H9 (cell line): ENCODE data around the gene ZNF224. TPM values are rescaled to one million over a fixed set of nuclear protein-coding genes. Genes with fewer than 3 reads are reported as not detected.

ENCODE experiments used
- DNase-seq: peaks from one replicate; pipeline ENCODE4 v3.0.0-alpha.2; 2017
- H2AFZ ChIP-seq: one replicate; pipeline ENCODE4 v1.6.1; 2013; ENCODE audit warnings: mild to moderate bottlenecking, low read length, control low read depth, moderate library complexity
- H2AK5ac ChIP-seq: 2 replicates; pipeline ENCODE4 v1.6.1; 2013; ENCODE audit warnings: low read length, control low read depth, mixed read lengths; ENCODE audit not compliant: insufficient read length
- H2BK120ac ChIP-seq: one replicate; pipeline ENCODE4 v1.6.1; 2013; ENCODE audit warnings: low read depth, mild to moderate bottlenecking, low read length, control low read depth, inconsistent platforms; ENCODE audit not compliant: poor library complexity, severe bottlenecking
- H2BK12ac ChIP-seq: 2 replicates; pipeline ENCODE4 v1.6.1; 2013; ENCODE audit warnings: low read length, control low read depth, mixed read lengths, low read depth; ENCODE audit not compliant: insufficient read length
- H2BK15ac ChIP-seq: 2 replicates; pipeline ENCODE4 v1.6.1; 2013; ENCODE audit warnings: low read depth, low read length, control low read depth
- H2BK20ac ChIP-seq: one replicate; pipeline ENCODE4 v1.6.1; 2013; ENCODE audit warnings: low read depth, mild to moderate bottlenecking, low read length, control low read depth, inconsistent platforms; ENCODE audit not compliant: poor library complexity, severe bottlenecking
- H2BK5ac ChIP-seq: 2 replicates; pipeline ENCODE4 v1.6.1; 2013; ENCODE audit warnings: low read length, control low read depth, mixed read lengths; ENCODE audit not compliant: insufficient read length
- H3K14ac ChIP-seq: 2 replicates; pipeline ENCODE4 v1.6.1; 2013; ENCODE audit warnings: low read length, control low read depth; ENCODE audit not compliant: insufficient read depth
- H3K18ac ChIP-seq: 2 replicates; pipeline ENCODE4 v1.6.1; 2013; ENCODE audit warnings: low read depth, mild to moderate bottlenecking, mixed read lengths, low read length, control low read depth; ENCODE audit not compliant: insufficient read length
- H3K23ac ChIP-seq: 2 replicates; pipeline ENCODE4 v1.6.1; 2013; ENCODE audit warnings: low read length, control low read depth, mixed read lengths, low read depth; ENCODE audit not compliant: insufficient read length
- H3K23me2 ChIP-seq: 2 replicates; pipeline ENCODE4 v1.6.1; 2013; ENCODE audit warnings: low read depth, mild to moderate bottlenecking, mixed read lengths, low read length, control low read depth; ENCODE audit not compliant: insufficient read length, poor library complexity, severe bottlenecking
- H3K27ac ChIP-seq: 2 replicates; pipeline ENCODE4 v1.5.1; 2013; ENCODE audit warnings: low read length, control low read depth, mixed read lengths, low read depth; ENCODE audit not compliant: insufficient read length
- H3K27me3 ChIP-seq: 2 replicates; pipeline ENCODE4 v1.6.1; 2013; ENCODE audit warnings: low read length, control low read depth, inconsistent platforms; ENCODE audit not compliant: insufficient read depth
- H3K4ac ChIP-seq: 2 replicates; pipeline ENCODE4 v1.6.1; 2013; ENCODE audit warnings: low read depth, mild to moderate bottlenecking, control low read depth, inconsistent platforms, low read length, moderate library complexity
- H3K4me1 ChIP-seq: 2 replicates; pipeline ENCODE4 v1.6.1; 2013; ENCODE audit warnings: low read length, control low read depth, inconsistent platforms; ENCODE audit not compliant: insufficient read depth
- H3K4me2 ChIP-seq: 2 replicates; pipeline ENCODE4 v1.6.1; 2013; ENCODE audit warnings: low read length, control low read depth, mixed read lengths; ENCODE audit not compliant: insufficient read length, insufficient read depth
- H3K56ac ChIP-seq: 2 replicates; pipeline ENCODE4 v1.6.1; 2013; ENCODE audit warnings: low read depth, mild to moderate bottlenecking, mixed read lengths, low read length, control low read depth; ENCODE audit not compliant: insufficient read length
- H3K79me1 ChIP-seq: 2 replicates; pipeline ENCODE4 v1.6.1; 2013; ENCODE audit warnings: low read depth, mild to moderate bottlenecking, moderate library complexity, low read length, control low read depth, inconsistent platforms; ENCODE audit not compliant: insufficient read depth, poor library complexity, severe bottlenecking
- H3K79me2 ChIP-seq: 2 replicates; pipeline ENCODE4 v1.6.1; 2013; ENCODE audit warnings: low read length, control low read depth, inconsistent platforms; ENCODE audit not compliant: insufficient read depth
- H3K9ac ChIP-seq: 2 replicates; pipeline ENCODE4 v1.6.1; 2013; ENCODE audit warnings: low read length, control low read depth, mixed read lengths; ENCODE audit not compliant: insufficient read length; ENCODE audit errors: extremely low read depth
- H3K9me3 ChIP-seq: one replicate; pipeline ENCODE4 v1.6.1; 2013; ENCODE audit warnings: low read depth, low read length, inconsistent platforms; ENCODE audit not compliant: control insufficient read depth
- H3T11ph ChIP-seq: one replicate; pipeline ENCODE4 v1.6.1; 2013; ENCODE audit warnings: mild to moderate bottlenecking, low read length, control low read depth, inconsistent platforms
- H4K20me1 ChIP-seq: one replicate; pipeline ENCODE4 v1.6.1; 2013; ENCODE audit not compliant: control insufficient read depth, insufficient read length, insufficient read depth
- H4K5ac ChIP-seq: 2 replicates; pipeline ENCODE4 v1.6.1; 2013; ENCODE audit warnings: low read depth, mild to moderate bottlenecking, mixed read lengths, low read length, control low read depth; ENCODE audit not compliant: insufficient read length
- H4K8ac ChIP-seq: replicated peaks from 2 replicates; pipeline ENCODE4 v1.6.1; 2013; ENCODE audit warnings: low read length, control low read depth, mixed read lengths, low read depth; ENCODE audit not compliant: insufficient read length
- H4K91ac ChIP-seq: 2 replicates; pipeline ENCODE4 v1.6.1; 2013; ENCODE audit warnings: low read depth, mild to moderate bottlenecking, moderate library complexity, mixed read lengths, low read length, control low read depth; ENCODE audit not compliant: insufficient read length
- H3K27ac Mint-ChIP-seq, 3 experiments: 2 replicates in 2 of 3; 3 replicates in 1 of 3; pipeline ENCODE4 v1.8.0; 2020 to 2021; ENCODE audit warnings: mixed read lengths in 3 of 3, mild to moderate bottlenecking in 1 of 3, moderate library complexity in 1 of 3
- H3K27me3 Mint-ChIP-seq: 2 replicates; pipeline ENCODE4 v1.8.0; 2021; ENCODE audit warnings: low read depth, mild to moderate bottlenecking, moderate library complexity, mixed read lengths
- H3K36me3 Mint-ChIP-seq, 3 experiments: 2 replicates in 2 of 3; 3 replicates in 1 of 3; pipeline ENCODE4 v1.8.0; 2020 to 2021; ENCODE audit warnings: low read depth in 3 of 3, mixed read lengths in 3 of 3; ENCODE audit not compliant: insufficient read depth in 1 of 3
- H3K4me1 Mint-ChIP-seq, 2 experiments: 2 replicates each; pipeline ENCODE4 v1.8.0; 2020; ENCODE audit warnings: mixed read lengths in 2 of 2
- H3K4me3 Mint-ChIP-seq, 2 experiments: 2 replicates in 1 of 2; 3 replicates in 1 of 2; pipeline ENCODE4 v1.8.0; 2020 to 2021; ENCODE audit warnings: mild to moderate bottlenecking in 2 of 2, mixed read lengths in 2 of 2, moderate library complexity in 1 of 2
- H3K9me3 Mint-ChIP-seq, 2 experiments: 2 replicates in 1 of 2; 3 replicates in 1 of 2; pipeline ENCODE4 v1.8.0; 2020; ENCODE audit warnings: mild to moderate bottlenecking in 2 of 2, mixed read lengths in 2 of 2, moderate library complexity in 1 of 2
- WGBS: extraction: QIAGEN DNeasy Blood & Tissue Kit; methylation state at CpG from one replicate; pipeline ENCODE4 v1.1.7; 2013; ENCODE audit warnings: missing lambda C conversion rate, low lambda C conversion rate, mixed read lengths; ENCODE audit not compliant: insufficient read length; ENCODE audit errors: extremely low coverage; 5-methylcytosine and 5-hydroxymethylcytosine counted together
- total RNA-seq: library from RNA; stranded (reverse); gene quantifications from 2 replicates; pipeline ENCODE4 v1.2.1, GENCODE V29; 2021
- TF ChIP-seq, protein P1 (sequence below): fragments of 200-600 bp; sonication (generic); conservative IDR thresholded peaks from 3 replicates; pipeline ENCODE4 v1.8.0; 2021; ENCODE audit warnings: antibody characterized with exemption, mild to moderate bottlenecking

ZNF224 gene
- total RNA-seq, 1 experiment from 2014 or later = 19.0 TPM

DNA sequence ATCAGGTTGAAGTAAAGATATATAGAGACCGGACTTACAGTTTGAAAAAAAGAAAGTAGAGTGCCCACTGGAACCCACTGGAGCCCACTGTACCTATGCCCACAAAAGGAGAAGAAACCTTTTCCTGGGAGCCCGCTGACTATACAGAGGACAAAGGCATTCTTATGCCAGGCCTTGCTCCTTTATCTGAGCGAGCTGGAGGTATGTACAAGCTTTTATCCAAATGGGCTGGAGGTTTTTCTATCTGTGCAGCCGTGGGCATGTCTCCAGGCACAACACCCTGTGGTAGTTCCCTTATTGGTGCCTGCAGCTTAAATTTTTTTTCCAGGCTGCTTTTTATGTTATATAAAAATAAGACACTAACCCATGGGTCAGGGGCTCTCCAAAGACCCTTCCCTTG lies 55.6 kb downstream of the ZNF224 start:
- Histone ChIP-seq H2AFZ (no peak overlapping the region), H2BK120ac (no peak overlapping the region), H3K4me2 (no peak overlapping the region), H3K79me1 (no peaks in the 10 kb centered on the region), H2BK12ac (no peak overlapping the region), H3K23me2 (no peaks in the 10 kb centered on the region), H3K27me3 (no peaks in the 10 kb centered on the region), H3T11ph (no peak overlapping the region), H4K8ac (no peak overlapping the region), H4K91ac (no peak overlapping the region), H2AK5ac (no peak overlapping the region), H2BK15ac (no peak overlapping the region), H2BK5ac (no peak overlapping the region), H3K23ac (no peak overlapping the region), H3K4me1 (no peaks in the 10 kb centered on the region), H3K79me2 (no peaks in the 10 kb centered on the region), H2BK20ac (no peak overlapping the region), H3K4ac (no peak overlapping the region), H3K27ac (no peak overlapping the region), H4K20me1 (no peaks in the 10 kb centered on the region), H3K14ac (no peak overlapping the region), H4K5ac (no peak overlapping the region), H3K56ac (no peak overlapping the region), H3K18ac (no peak overlapping the region), H3K9ac (no peak overlapping the region), H3K9me3 (no peaks in the 10 kb centered on the region)
- TF ChIP-seq, protein P1, sequence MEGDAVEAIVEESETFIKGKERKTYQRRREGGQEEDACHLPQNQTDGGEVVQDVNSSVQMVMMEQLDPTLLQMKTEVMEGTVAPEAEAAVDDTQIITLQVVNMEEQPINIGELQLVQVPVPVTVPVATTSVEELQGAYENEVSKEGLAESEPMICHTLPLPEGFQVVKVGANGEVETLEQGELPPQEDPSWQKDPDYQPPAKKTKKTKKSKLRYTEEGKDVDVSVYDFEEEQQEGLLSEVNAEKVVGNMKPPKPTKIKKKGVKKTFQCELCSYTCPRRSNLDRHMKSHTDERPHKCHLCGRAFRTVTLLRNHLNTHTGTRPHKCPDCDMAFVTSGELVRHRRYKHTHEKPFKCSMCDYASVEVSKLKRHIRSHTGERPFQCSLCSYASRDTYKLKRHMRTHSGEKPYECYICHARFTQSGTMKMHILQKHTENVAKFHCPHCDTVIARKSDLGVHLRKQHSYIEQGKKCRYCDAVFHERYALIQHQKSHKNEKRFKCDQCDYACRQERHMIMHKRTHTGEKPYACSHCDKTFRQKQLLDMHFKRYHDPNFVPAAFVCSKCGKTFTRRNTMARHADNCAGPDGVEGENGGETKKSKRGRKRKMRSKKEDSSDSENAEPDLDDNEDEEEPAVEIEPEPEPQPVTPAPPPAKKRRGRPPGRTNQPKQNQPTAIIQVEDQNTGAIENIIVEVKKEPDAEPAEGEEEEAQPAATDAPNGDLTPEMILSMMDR = no peak
- no CpG with 5 or more reads among the region's 4 CpGs for WGBS
- no peak for DNase-seq
- no peaks in the 10 kb centered on the region for H3K27me3 Mint-ChIP-seq
- peaks cover 42 to 72% (median 54%) of the 10 kb centered on the region in 3 experiments for H3K36me3 Mint-ChIP-seq
- H3K27ac Mint-ChIP-seq = no peak overlapping the region
- H3K4me1 Mint-ChIP-seq = no peaks in the 10 kb centered on the region
- peaks cover 0 to 13% of the 10 kb centered on the region in 2 experiments; a peak in 2 of 5 replicates for H3K9me3 Mint-ChIP-seq
- H3K4me3 Mint-ChIP-seq = no peak overlapping the region
